Measurements from ENCODE around the gene COL6A3. TPM values are rescaled to one million over a fixed set of nuclear protein-coding genes. Genes with fewer than 3 reads are reported as not detected.

Gene COL6A3
- total and polyA plus RNA-seq, 2 donors (not counting 1 experiment from before 2014, with no cell fraction given): 0.01 to 0.10 TPM

GRCh38 chr2:237392186-237392585, 21.8 kb downstream of the COL6A3 start:
- Mint-ChIP-seq H3K9me3 (ENCODE audit: insufficient read depth) (no peaks in the 10 kb centered on the region), H3K4me1 (no peaks in the 10 kb centered on the region), H3K27me3 (peaks cover 26% of the 10 kb centered on the region), H3K27ac (no peak overlapping the region), H3K4me3 (no peak overlapping the region)
- Histone ChIP-seq H3K4me2 (replicated peaks; ENCODE audit: low read depth, low read length, poor library complexity, severe bottlenecking) (no peak overlapping the region), H3K4me1 (ENCODE audit: control insufficient read depth in 2 of 2, insufficient read depth in 2 of 2, low read length in 2 of 2) (no peaks in the 10 kb centered on the region), H3K79me2 (ENCODE audit: control insufficient read depth, insufficient read depth, low read length) (no peaks in the 10 kb centered on the region), H3K9ac (ENCODE audit: low read length) (no peak overlapping the region), H3K27ac (ENCODE audit: low read length in 2 of 2) (no peak overlapping the region), H3K4me3 (ENCODE audit: control extremely low read depth in 1 of 5, extremely low read depth in 1 of 5, insufficient read depth in 1 of 5, low read depth in 2 of 5, low read length in 4 of 5) (no peak overlapping the region), H3K9me3 (ENCODE audit: control extremely low read depth in 1 of 3, control insufficient read depth in 2 of 3, insufficient read depth in 1 of 3, low read length in 2 of 3) (peaks cover 0 to 6% (median 0%) of the 10 kb centered on the region in 3 donors), H4K20me1 (ENCODE audit: control insufficient read depth, insufficient read depth, low read length, poor library complexity, severe bottlenecking) (no peaks in the 10 kb centered on the region), H3K27me3 (replicated peaks in 1 of 4; ENCODE audit: control extremely low read depth in 1 of 4, control insufficient read depth in 3 of 4, insufficient read depth in 4 of 4, low read length in 3 of 4) (peaks cover 0 to 3% (median 0%) of the 10 kb centered on the region in 4 experiments), H3K36me3 (replicated peaks in 1 of 2; ENCODE audit: control extremely low read depth in 1 of 2, control insufficient read depth in 1 of 2, extremely low read depth in 1 of 2, insufficient read depth in 2 of 2, low read length in 1 of 2) (no peaks in the 10 kb centered on the region), H2AFZ (ENCODE audit: insufficient read depth, low read depth, low read length, poor library complexity, severe bottlenecking) (no peak overlapping the region)
- POLR2A ChIA-PET: no interaction called here
- WGBS (ENCODE audit: insufficient coverage): 100% methylated on average over 1 of the region's 1 CpG
- no peak for DNase-seq
- intact Hi-C loops (cut with micrococcal nuclease): no loop called here
- no peak for ATAC-seq (ENCODE audit: low read depth)
- TF ChIP-seq EZH2 (IDR thresholded peaks at IDR 0.05; ENCODE audit: borderline replicate concordance, insufficient read depth, low read depth, low read length, poor library complexity, severe bottlenecking) (no peak), CTCF (IDR thresholded peaks at IDR 0.05) (no peak)
- CTCF ChIA-PET: no interaction called here

- 100% methylated on average over 2 of the region's 5 CpGs for WGBS (ENCODE audit: insufficient coverage)
Observed at GRCh38 chr2:237391140-237391539, 22.8 kb downstream of the COL6A3 start.

More at GRCh38 chr2:237391140-237391539, 22.8 kb downstream of the COL6A3 start:
- Histone ChIP-seq H3K27ac (ENCODE audit: low read length in 2 of 2) (no peak overlapping the region), H3K9ac (ENCODE audit: low read length) (no peak overlapping the region), H3K9me3 (ENCODE audit: control extremely low read depth in 1 of 3, control insufficient read depth in 2 of 3, insufficient read depth in 1 of 3, low read length in 2 of 3) (peaks cover 0 to 6% (median 0%) of the 10 kb centered on the region in 3 donors), H4K20me1 (ENCODE audit: control insufficient read depth, insufficient read depth, low read length, poor library complexity, severe bottlenecking) (no peaks in the 10 kb centered on the region), H3K27me3 (replicated peaks in 1 of 4; ENCODE audit: control extremely low read depth in 1 of 4, control insufficient read depth in 3 of 4, insufficient read depth in 4 of 4, low read length in 3 of 4) (peaks cover 0 to 3% (median 0%) of the 10 kb centered on the region in 4 experiments), H3K4me2 (replicated peaks; ENCODE audit: low read depth, low read length, poor library complexity, severe bottlenecking) (no peak overlapping the region), H3K4me1 (ENCODE audit: control insufficient read depth in 2 of 2, insufficient read depth in 2 of 2, low read length in 2 of 2) (no peaks in the 10 kb centered on the region), H3K36me3 (replicated peaks in 1 of 2; ENCODE audit: control extremely low read depth in 1 of 2, control insufficient read depth in 1 of 2, extremely low read depth in 1 of 2, insufficient read depth in 2 of 2, low read length in 1 of 2) (no peaks in the 10 kb centered on the region), H3K4me3 (ENCODE audit: control extremely low read depth in 1 of 5, extremely low read depth in 1 of 5, insufficient read depth in 1 of 5, low read depth in 2 of 5, low read length in 4 of 5) (no peak overlapping the region), H2AFZ (ENCODE audit: insufficient read depth, low read depth, low read length, poor library complexity, severe bottlenecking) (no peak overlapping the region), H3K79me2 (ENCODE audit: control insufficient read depth, insufficient read depth, low read length) (no peaks in the 10 kb centered on the region)
- TF ChIP-seq CTCF (IDR thresholded peaks at IDR 0.05): no peak
- no peak for TF ChIP-seq EZH2 (IDR thresholded peaks at IDR 0.05; ENCODE audit: borderline replicate concordance, insufficient read depth, low read depth, low read length, poor library complexity, severe bottlenecking)
- Mint-ChIP-seq H3K9me3 (ENCODE audit: insufficient read depth) (no peaks in the 10 kb centered on the region), H3K27ac (no peak overlapping the region), H3K4me1 (no peaks in the 10 kb centered on the region), H3K27me3 (peaks cover 17% of the 10 kb centered on the region), H3K4me3 (no peak overlapping the region)
- no peak for DNase-seq
- POLR2A ChIA-PET: no interaction called here
- CTCF ChIA-PET: no interaction called here
- ATAC-seq (ENCODE audit: low read depth): no peak
- intact Hi-C loops (cut with micrococcal nuclease): no loop called here
